Measurements from ENCODE around the gene SMURF2. TPM values are rescaled to one million over a fixed set of nuclear protein-coding genes. Genes with fewer than 3 reads are reported as not detected.

Gene SMURF2
- total RNA-seq, 1 experiment from 2014 or later = 35.3 TPM

GRCh38 chr17:64544742-64545141, 117.4 kb downstream of the SMURF2 start:
- H4K20me1 ChIP-seq (ENCODE audit: control insufficient read depth, insufficient read depth, insufficient read length) = no peaks in the 10 kb centered on the region
- no peaks in the 10 kb centered on the region for H3K9me3 Mint-ChIP-seq
- DNase-seq = no peak
- no peak overlapping the region for H3K27ac ChIP-seq (ENCODE audit: insufficient read length, low read depth, low read length)
- no peak overlapping the region for H3K14ac ChIP-seq (ENCODE audit: insufficient read depth, low read length)
- no peak overlapping the region for H3K18ac ChIP-seq (ENCODE audit: insufficient read length, low read depth, low read length)
- H3K9me3 ChIP-seq (ENCODE audit: control insufficient read depth, low read depth, low read length) = no peaks in the 10 kb centered on the region
- no peaks in the 10 kb centered on the region for H3K79me2 ChIP-seq (ENCODE audit: insufficient read depth, low read length)
- H2BK120ac ChIP-seq (ENCODE audit: low read depth, low read length, poor library complexity, severe bottlenecking) = no peak overlapping the region
- H3K27me3 Mint-ChIP-seq (ENCODE audit: low read depth) = no peaks in the 10 kb centered on the region
- H3K23me2 ChIP-seq (ENCODE audit: insufficient read length, low read depth, low read length, poor library complexity, severe bottlenecking) = no peaks in the 10 kb centered on the region
- H3K4ac ChIP-seq (ENCODE audit: low read depth, low read length) = no peak overlapping the region
- no peak overlapping the region for H3T11ph ChIP-seq (ENCODE audit: low read length)
- no peak overlapping the region for H2BK15ac ChIP-seq (ENCODE audit: low read depth, low read length)
- H3K36me3 Mint-ChIP-seq (ENCODE audit: insufficient read depth in 1 of 3, low read depth in 3 of 3) = peaks cover 0 to 28% (median 10%) of the 10 kb centered on the region in 3 experiments; a peak in 5 of 7 replicates
- H3K4me1 ChIP-seq (ENCODE audit: insufficient read depth, low read length) = no peaks in the 10 kb centered on the region
- H2BK5ac ChIP-seq (ENCODE audit: insufficient read length, low read length) = no peak overlapping the region
- no peaks in the 10 kb centered on the region for H3K79me1 ChIP-seq (ENCODE audit: insufficient read depth, low read depth, low read length, poor library complexity, severe bottlenecking)
- H2BK12ac ChIP-seq (ENCODE audit: insufficient read length, low read depth, low read length) = no peak overlapping the region
- no peak overlapping the region for H3K9ac ChIP-seq (ENCODE audit: extremely low read depth, insufficient read length, low read length)
- WGBS (ENCODE audit: extremely low coverage, insufficient read length, low lambda C conversion rate) = no CpG with 5 or more reads among the region's 2 CpGs
- no peak overlapping the region for H3K27ac Mint-ChIP-seq
- H4K8ac ChIP-seq (replicated peaks; ENCODE audit: insufficient read length, low read depth, low read length) = no peak overlapping the region
- H3K4me1 Mint-ChIP-seq = peaks cover 9 to 16% of the 10 kb centered on the region in 2 experiments
- no peak overlapping the region for H3K56ac ChIP-seq (ENCODE audit: insufficient read length, low read depth, low read length)
- H3K23ac ChIP-seq (ENCODE audit: insufficient read length, low read depth, low read length) = no peak overlapping the region
- H3K27me3 ChIP-seq (ENCODE audit: insufficient read depth, low read length) = no peaks in the 10 kb centered on the region
- no peak overlapping the region for H3K4me2 ChIP-seq (ENCODE audit: insufficient read depth, insufficient read length, low read length)
- TF ChIP-seq CTCF (conservative IDR thresholded peaks at IDR 0.05) = no peak
- H3K4me3 Mint-ChIP-seq = no peak overlapping the region
- no peak overlapping the region for H2AFZ ChIP-seq (ENCODE audit: low read length)
- no peak overlapping the region for H2BK20ac ChIP-seq (ENCODE audit: low read depth, low read length, poor library complexity, severe bottlenecking)
- H4K91ac ChIP-seq (ENCODE audit: insufficient read length, low read depth, low read length) = no peak overlapping the region
- no peak overlapping the region for H2AK5ac ChIP-seq (ENCODE audit: insufficient read length, low read length)
- no peak overlapping the region for H4K5ac ChIP-seq (ENCODE audit: insufficient read length, low read depth, low read length)
